ENCODE measurements around the gene LAD1. TPM values are rescaled to one million over a fixed set of nuclear protein-coding genes. Genes with fewer than 3 reads are reported as not detected.

LAD1 gene
- total and polyA plus RNA-seq, 9 of the 15 experiments (the other 6 are each of a cell fraction or from before 2014, with no cell fraction given), result 0.31 TPM; not detected in 8

GRCh38 chr1:201404055-201404454 is 4.9 kb upstream of the LAD1 start:
- H3K4me3 ChIP-seq, result no peak overlapping the region
- 0% methylated on average over 7 of the region's 7 CpGs for WGBS (ENCODE audit: insufficient coverage, low coverage, missing lambda C conversion rate)
- intact Hi-C loops (cut with micrococcal nuclease), result no loop called here
- no peaks in the 10 kb centered on the region for H3K79me2 ChIP-seq (ENCODE audit: control insufficient read depth, insufficient read depth, low read length)
- H3K36me3 ChIP-seq (ENCODE audit: control insufficient read depth, insufficient read depth, low read length), result no peaks in the 10 kb centered on the region
- in situ Hi-C loops (cut with MboI), result no loop called here
- no peak overlapping the region for H3K27ac ChIP-seq (ENCODE audit: extremely low read depth, low read depth, low read length)
- TF ChIP-seq SIN3B (IDR thresholded peaks at IDR 0.05; ENCODE audit: low read depth), result no peak
- H3K4me1 ChIP-seq (replicated peaks in 1 of 2; ENCODE audit: control insufficient read depth in 2 of 2, insufficient read depth in 2 of 2, low read length in 2 of 2), result peaks cover 0 to 7% of the 10 kb centered on the region in 2 experiments; a peak in 1 of 5 replicates
- no peaks in the 10 kb centered on the region for H3K9me1 ChIP-seq (ENCODE audit: control insufficient read depth, insufficient read depth, low read length)
- H2AFZ ChIP-seq (ENCODE audit: low read depth, low read length), result no peak overlapping the region
- ChIA-PET POLR2A (no interaction called here), CTCF (ENCODE audit: low intra/inter-chr PET ratio) (no interaction called here)
- no peak overlapping the region for H3K4me2 ChIP-seq (ENCODE audit: insufficient read depth, low read length)
- H3K27me3 ChIP-seq (ENCODE audit: control insufficient read depth in 2 of 2, insufficient read depth in 2 of 2, low read length in 2 of 2), result peaks cover 30 to 65% of the 10 kb centered on the region in 2 experiments
- no peak overlapping the region for H3K9ac ChIP-seq (ENCODE audit: insufficient read depth in 1 of 2, low read depth in 2 of 2, low read length in 2 of 2)
- FAIRE-seq, result no peak
- H4K20me1 ChIP-seq (replicated peaks; ENCODE audit: control insufficient read depth, insufficient read depth, low read length), result peaks cover 19% of the 10 kb centered on the region
- no TSS peak for BruUV-seq (replicated peaks)
- H3K9me3 ChIP-seq (replicated peaks; ENCODE audit: control insufficient read depth, insufficient read depth, low read depth, low read length), result no peaks in the 10 kb centered on the region
- ATAC-seq, result no peak
- DNase-seq (ENCODE audit: extremely low read depth in 1 of 4, low spot score in 3 of 4), result no peak

- FAIRE-seq, result no peak
- H3K4me3 ChIP-seq, result no peak overlapping the region
- H3K9me1 ChIP-seq (ENCODE audit: control insufficient read depth, insufficient read depth, low read length), result no peaks in the 10 kb centered on the region
- peaks cover 37 to 65% of the 10 kb centered on the region in 2 experiments for H3K27me3 ChIP-seq (ENCODE audit: control insufficient read depth in 2 of 2, insufficient read depth in 2 of 2, low read length in 2 of 2)
- POLR2A ChIA-PET, result interaction anchor here (0.7 kb wide), 1 partner anchor 14 kb away, joined by 3 read pairs; no protein-coding TSS in a partner anchor
- intact Hi-C loops (cut with micrococcal nuclease), result no loop called here
- H3K27ac ChIP-seq (ENCODE audit: extremely low read depth, low read depth, low read length), result no peak overlapping the region
- no peaks in the 10 kb centered on the region for H3K79me2 ChIP-seq (ENCODE audit: control insufficient read depth, insufficient read depth, low read length)
- BruUV-seq (replicated peaks), result no TSS peak
- H3K9me3 ChIP-seq (replicated peaks; ENCODE audit: control insufficient read depth, insufficient read depth, low read depth, low read length), result no peaks in the 10 kb centered on the region
- in situ Hi-C loops (cut with MboI), result no loop called here
- no peak overlapping the region for H3K9ac ChIP-seq (ENCODE audit: insufficient read depth in 1 of 2, low read depth in 2 of 2, low read length in 2 of 2)
- no peak overlapping the region for H2AFZ ChIP-seq (ENCODE audit: low read depth, low read length)
- H3K4me2 ChIP-seq (ENCODE audit: insufficient read depth, low read length), result no peak overlapping the region
- DNase-seq (ENCODE audit: extremely low read depth in 1 of 4, low spot score in 3 of 4), result no peak
- peaks cover 13% of the 10 kb centered on the region; the same call in 1 of the 2 replicates for H4K20me1 ChIP-seq (replicated peaks; ENCODE audit: control insufficient read depth, insufficient read depth, low read length)
- H3K4me1 ChIP-seq (replicated peaks in 1 of 2; ENCODE audit: control insufficient read depth in 2 of 2, insufficient read depth in 2 of 2, low read length in 2 of 2), result peaks cover 0 to 10% of the 10 kb centered on the region in 2 experiments; a peak in 1 of 5 replicates
- no peaks in the 10 kb centered on the region for H3K36me3 ChIP-seq (ENCODE audit: control insufficient read depth, insufficient read depth, low read length)
- CTCF ChIA-PET (ENCODE audit: low intra/inter-chr PET ratio), result no interaction called here
- 17% methylated on average over 1 of the region's 1 CpG for WGBS (ENCODE audit: insufficient coverage, low coverage, missing lambda C conversion rate)
- TF ChIP-seq ZNF347 (CRISPR knock-in tag; IDR thresholded peaks at IDR 0.05; ENCODE audit: low read depth) (no peak), HMGN3 (IDR thresholded peaks at IDR 0.05; ENCODE audit: borderline replicate concordance, extremely low read depth, insufficient read length, low read depth, low read length) (no peak), FOXJ3 (CRISPR knock-in tag; IDR thresholded peaks at IDR 0.05) (no peak), SMAD3 (CRISPR knock-in tag; conservative IDR thresholded peaks at IDR 0.05) (no peak), ZNF23 (CRISPR knock-in tag; IDR thresholded peaks at IDR 0.05) (no peak), ZKSCAN8 (CRISPR knock-in tag; IDR thresholded peaks at IDR 0.05) (no peak), THRAP3 (IDR thresholded peaks at IDR 0.05; ENCODE audit: borderline replicate concordance) (no peak), ZKSCAN1 (IDR thresholded peaks at IDR 0.05; ENCODE audit: low read depth, low read length) (no peak), LEF1 (IDR thresholded peaks at IDR 0.05) (no peak), ZNF239 (CRISPR knock-in tag; IDR thresholded peaks at IDR 0.05) (no peak), ZNF274 (IDR thresholded peaks at IDR 0.05; ENCODE audit: borderline replicate concordance, low read depth, low read length) (no peak), BCOR (IDR thresholded peaks at IDR 0.05) (no peak)
- ATAC-seq, result no peak
These were observed 4.2 kb upstream of the LAD1 start for GRCh38 chr1:201403359-201403758.

Data from K562 (cell line).